Loucy (cell line): ENCODE measurements around the gene CRYM.

ENCODE experiments used
- H2AFZ ChIP-seq: fragments of 200-600 bp; sonication (generic); 2 replicates; pipeline ENCODE4 v1.6.0; 2016; ENCODE audit warnings: antibody characterized with exemption, mild to moderate bottlenecking, low read length, moderate library complexity
- H3F3A ChIP-seq: fragments of 200-600 bp; 2 replicates; pipeline ENCODE4 v1.6.0; 2016; ENCODE audit warnings: antibody characterized with exemption, low read depth, mild to moderate bottlenecking
- H3K27me3 ChIP-seq: fragments of 200-600 bp; sonication (generic); 2 replicates; pipeline ENCODE4 v1.6.1; 2014; ENCODE audit warnings: low read length, mild to moderate bottlenecking; ENCODE audit not compliant: insufficient read depth, poor library complexity, severe bottlenecking
- H3K36me3 ChIP-seq: fragments of 200-600 bp; sonication (generic); 2 replicates; pipeline ENCODE4 v1.6.1; 2016; ENCODE audit warnings: low read length; ENCODE audit not compliant: insufficient read depth
- H3K4me1 ChIP-seq: fragments of 200-600 bp; sonication (generic); 2 replicates; pipeline ENCODE4 v1.5.1; 2014; ENCODE audit warnings: low read length, mild to moderate bottlenecking; ENCODE audit not compliant: insufficient read depth, poor library complexity, severe bottlenecking
- H3K4me2 ChIP-seq: fragments of 200-600 bp; sonication (generic); 2 replicates; pipeline ENCODE4 v1.6.0; 2014; ENCODE audit warnings: antibody characterized with exemption, low read length, low read depth, mild to moderate bottlenecking; ENCODE audit not compliant: poor library complexity, severe bottlenecking
- H3K4me3 ChIP-seq: fragments of 200-600 bp; sonication (generic); 2 replicates; pipeline ENCODE4 v1.5.1; 2014; ENCODE audit warnings: low read length, mild to moderate bottlenecking, mixed read lengths; ENCODE audit not compliant: poor library complexity, severe bottlenecking
- H3K79me2 ChIP-seq: fragments of 200-600 bp; sonication (generic); 2 replicates; pipeline ENCODE4 v1.6.1; 2014; ENCODE audit warnings: low read length; ENCODE audit not compliant: insufficient read depth
- H3K9ac ChIP-seq: fragments of 200-600 bp; sonication (generic); 2 replicates; pipeline ENCODE4 v1.6.0; 2014; ENCODE audit warnings: mild to moderate bottlenecking, low read depth, low read length, moderate library complexity; ENCODE audit not compliant: poor library complexity, severe bottlenecking
- H3K9me2 ChIP-seq: fragments of 200-600 bp; sonication (generic); replicated peaks from 2 replicates; pipeline ENCODE4 v1.6.1; 2016; ENCODE audit warnings: low read depth, low read length, mixed read lengths
- H3K9me3 ChIP-seq: fragments of 200-600 bp; sonication (generic); 2 replicates; pipeline ENCODE4 v1.6.1; 2014; ENCODE audit warnings: mild to moderate bottlenecking, antibody characterized with exemption, low read length, low read depth; ENCODE audit not compliant: insufficient read depth
- H4K20me1 ChIP-seq: fragments of 200-600 bp; sonication (generic); 2 replicates; pipeline ENCODE4 v1.6.0; 2014; ENCODE audit warnings: antibody characterized with exemption, low read length, mild to moderate bottlenecking; ENCODE audit not compliant: insufficient read depth, poor library complexity, severe bottlenecking
- CTCF ChIP-seq: fragments of 200-600 bp; sonication (generic); conservative IDR thresholded peaks from 2 replicates; pipeline ENCODE4 v1.5.1; 2014; ENCODE audit warnings: mild to moderate bottlenecking, antibody characterized with exemption, low read length
- EZH2phosphoT487 ChIP-seq: fragments of 200-600 bp; IDR thresholded peaks from 2 replicates; pipeline ENCODE4 v1.6.1; 2018; ENCODE audit warnings: antibody characterized with exemption, mild to moderate bottlenecking, moderate library complexity, borderline replicate concordance

The CRYM gene

GRCh38 chr16:21236831-21237230, 41.3 kb downstream of the CRYM start:
- Histone ChIP-seq H3K9me2 (no peaks in the 10 kb centered on the region), H3F3A (no peaks in the 10 kb centered on the region), H3K4me3 (no peak overlapping the region), H3K9ac (no peak overlapping the region), H3K36me3 (no peaks in the 10 kb centered on the region), H3K9me3 (no peaks in the 10 kb centered on the region), H2AFZ (no peak overlapping the region), H3K4me2 (no peak overlapping the region), H3K27me3 (no peaks in the 10 kb centered on the region), H4K20me1 (no peaks in the 10 kb centered on the region), H3K79me2 (no peaks in the 10 kb centered on the region), H3K4me1 (no peaks in the 10 kb centered on the region)
- TF ChIP-seq EZH2phosphoT487 (no peak), CTCF (no peak)

DNA sequence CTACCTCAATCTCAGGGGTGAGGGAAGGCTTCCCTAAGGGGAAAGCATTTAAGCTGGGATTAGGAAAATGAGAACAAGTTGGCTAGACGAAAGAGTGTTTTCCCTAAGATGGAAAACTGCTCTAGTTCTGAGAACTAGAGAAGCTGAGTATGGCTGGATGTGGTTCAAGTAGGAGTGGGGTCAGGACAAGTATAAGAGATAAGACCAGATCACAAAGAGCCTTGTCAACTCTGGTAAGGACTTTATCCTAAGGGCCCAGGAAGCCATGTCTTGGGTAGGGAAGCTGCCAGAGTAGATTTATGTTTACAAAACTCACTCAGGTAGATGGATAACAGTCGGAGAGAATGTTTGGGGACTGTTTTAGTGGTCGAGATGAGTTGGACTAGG, 42.9 kb downstream of the CRYM start:
- Histone ChIP-seq H3K9me2 (no peaks in the 10 kb centered on the region), H3K4me1 (no peaks in the 10 kb centered on the region), H3K9ac (no peak overlapping the region), H3K4me2 (no peak overlapping the region), H3K79me2 (no peaks in the 10 kb centered on the region), H3K27me3 (no peaks in the 10 kb centered on the region), H4K20me1 (no peaks in the 10 kb centered on the region), H3K36me3 (no peaks in the 10 kb centered on the region), H3K9me3 (no peaks in the 10 kb centered on the region), H3F3A (no peaks in the 10 kb centered on the region), H3K4me3 (no peak overlapping the region), H2AFZ (no peak overlapping the region)
- TF ChIP-seq CTCF, result no peak
- no peak for TF ChIP-seq EZH2phosphoT487

DNA sequence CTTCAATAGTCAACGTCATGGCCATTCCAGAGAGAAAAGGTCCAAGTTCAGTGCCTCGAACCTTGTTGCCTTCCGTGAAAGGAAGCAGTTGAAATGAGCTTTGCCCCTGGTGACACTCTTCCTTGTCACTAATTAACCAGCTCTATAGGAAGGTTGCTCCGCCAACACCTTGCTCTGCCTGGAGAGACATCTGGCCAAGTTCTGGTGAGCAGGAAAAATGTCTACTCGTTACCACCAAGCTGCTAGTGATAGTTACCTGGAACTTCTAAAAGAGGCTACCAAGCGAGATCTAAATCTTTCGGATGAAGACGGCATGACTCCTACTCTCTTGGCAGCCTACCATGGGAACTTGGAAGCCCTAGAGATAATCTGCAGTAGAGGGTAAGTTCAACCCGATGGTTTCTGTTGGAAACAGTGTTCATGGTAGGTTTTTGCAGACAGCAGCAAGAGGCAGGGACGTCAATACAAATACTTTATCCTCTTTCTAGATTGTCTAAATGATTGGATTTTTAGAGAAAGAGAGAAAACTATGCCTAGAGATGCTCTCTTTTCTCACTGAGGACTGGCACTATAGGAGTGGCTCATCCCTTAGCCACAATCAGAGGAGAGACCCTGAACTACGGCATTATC, 44.5 kb downstream of the CRYM start, which contains the start of gene ANKS4B:
Gene ANKS4B (plus strand): TSS at position 179 of the 630 bp plus-strand sequence. CDS start 39 bp downstream, at position 218.
- Histone ChIP-seq H3K9me3 (no peaks in the 10 kb centered on the region), H3K27me3 (no peaks in the 10 kb centered on the region), H3F3A (no peaks in the 10 kb centered on the region), H4K20me1 (no peaks in the 10 kb centered on the region), H2AFZ (no peak within 1 kb of the TSS), H3K9me2 (no peaks in the 10 kb centered on the region), H3K4me1 (no peaks in the 10 kb centered on the region), H3K4me2 (no peak within 1 kb of the TSS), H3K79me2 (no peaks in the 10 kb centered on the region), H3K36me3 (no peaks in the 10 kb centered on the region), H3K9ac (no peak within 1 kb of the TSS), H3K4me3 (no peak within 1 kb of the TSS)
- TF ChIP-seq EZH2phosphoT487, result no peak
- no peak for TF ChIP-seq CTCF
